ENCODE data around the gene CD209.

CD209 gene

GRCh38 chr19:7703332-7703731, 44.0 kb downstream of the CD209 start:
- no peak for DNase-seq

DNA sequence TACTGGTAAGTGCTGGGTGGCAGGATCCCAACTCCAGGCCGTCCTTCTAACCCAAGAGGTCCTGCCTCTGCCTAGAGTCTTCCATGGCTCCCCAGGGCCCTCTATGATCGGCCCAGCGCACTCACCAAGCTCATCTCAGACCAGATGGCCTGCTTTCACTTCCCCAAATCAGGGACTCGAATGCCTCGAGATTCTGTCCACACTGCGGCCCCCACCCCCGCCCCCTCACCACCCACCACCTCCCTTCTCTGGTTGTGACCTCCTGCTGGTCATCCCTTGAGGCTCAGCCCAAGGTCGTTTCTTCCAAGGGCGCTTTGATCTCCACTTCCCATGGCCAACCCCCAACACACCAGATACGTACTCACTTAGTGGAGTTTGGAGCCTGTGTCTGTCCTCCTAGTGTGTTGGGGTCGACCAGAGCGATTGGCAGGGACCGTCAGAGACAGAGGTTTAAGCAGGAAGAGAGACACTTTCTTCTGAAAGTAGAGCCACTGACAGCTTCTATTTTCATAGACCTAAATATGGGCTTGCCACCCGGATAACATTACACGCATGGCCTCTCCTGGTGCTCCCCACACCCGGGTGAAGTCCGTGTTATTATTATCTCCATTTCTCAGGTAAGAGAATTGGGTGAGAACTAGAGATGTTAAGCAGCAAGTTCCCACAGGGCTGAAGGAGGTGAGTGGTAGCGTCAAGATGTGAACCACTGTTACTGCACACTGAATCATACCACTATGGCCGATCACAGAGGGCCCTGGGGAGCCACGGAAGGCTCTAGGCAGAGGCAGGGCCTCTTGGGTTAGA, 45.5 kb downstream of the CD209 start, which contains the start of gene FCER2:
Gene FCER2, minus strand, starts transcription at position 478 of the 804 bp plus-strand sequence. CDS start 2,371 bp downstream, outside the sequence.
- DNase-seq, result no peak

- no peak for DNase-seq
Measured at GRCh38 chr19:7701049-7701653, 46.2 kb downstream of the CD209 start.

- peak; percentile 70 for DNase-seq
Measured at GRCh38 chr19:7699417-7700401, 47.6 kb downstream of the CD209 start.

DNA sequence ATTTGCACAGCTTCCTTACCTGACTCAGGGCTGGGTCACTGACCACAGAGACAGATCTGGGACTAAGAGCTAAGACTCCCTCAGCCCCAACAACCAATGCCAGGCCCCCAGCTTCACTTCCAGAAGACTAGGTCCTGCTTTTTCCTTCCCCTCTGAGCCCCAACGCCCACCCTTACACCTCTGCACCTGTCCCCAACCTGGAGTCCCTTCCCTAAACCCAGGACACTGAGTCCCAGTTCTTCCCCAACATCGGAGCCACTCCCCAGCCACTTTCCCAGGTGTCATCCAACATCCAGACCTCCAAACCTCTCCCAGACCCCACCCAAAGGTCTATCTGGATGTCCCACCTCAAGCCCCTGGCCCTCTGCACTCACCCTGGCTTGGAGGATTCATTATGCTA, 48.3 kb downstream of the CD209 start:
- DNase-seq, result no peak

DNA sequence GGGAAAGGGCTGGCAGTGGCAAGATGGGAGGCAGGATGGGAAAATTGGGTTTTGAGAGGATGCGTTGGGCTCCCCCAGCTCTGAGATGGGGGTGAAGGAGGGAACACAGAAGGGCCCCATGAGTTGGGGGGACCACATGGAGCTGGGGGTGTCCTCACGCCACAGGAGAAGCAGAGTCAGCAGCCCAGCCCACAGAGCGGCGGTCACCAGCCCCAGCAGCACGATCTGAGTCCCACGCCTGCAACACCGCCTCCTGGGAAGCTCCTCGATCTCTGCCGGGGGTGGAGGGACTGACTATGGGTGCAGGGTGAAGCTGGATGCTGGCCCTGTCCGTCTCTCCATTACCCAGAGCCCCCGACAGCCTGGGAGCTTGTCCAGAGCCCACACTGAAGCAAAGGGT, 48.8 kb downstream of the CD209 start:
- no peak for DNase-seq

DNA sequence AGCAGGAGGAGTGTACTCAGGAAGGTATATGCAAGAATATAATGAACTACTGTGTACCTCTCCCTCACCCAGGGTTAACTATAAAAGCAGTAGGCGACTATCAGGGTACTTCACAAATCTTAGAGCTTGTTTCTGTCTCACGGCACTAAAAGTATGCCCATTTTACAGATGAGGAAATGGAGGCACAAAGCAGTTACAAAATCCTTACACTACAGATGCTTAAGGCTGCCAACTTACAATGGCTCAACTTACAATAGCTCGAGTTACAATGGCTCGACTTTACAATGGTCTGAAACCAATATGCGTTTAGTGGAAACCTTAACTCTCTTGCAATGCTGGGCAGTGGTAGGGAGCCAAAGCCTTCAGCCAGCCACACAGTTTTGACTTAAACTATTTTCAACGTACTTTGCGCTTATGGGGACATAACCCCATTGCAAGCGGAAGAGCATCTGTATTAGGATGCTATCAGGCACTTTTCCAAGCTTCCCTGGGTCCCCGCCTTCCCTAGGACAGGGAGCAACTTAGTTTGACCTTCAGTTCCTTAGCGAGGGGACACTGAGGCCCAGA, 49.5 kb downstream of the CD209 start:
- no peak for DNase-seq

- no peak for DNase-seq
Measured at GRCh38 chr19:7694499-7694898, 52.8 kb downstream of the CD209 start.

DNA sequence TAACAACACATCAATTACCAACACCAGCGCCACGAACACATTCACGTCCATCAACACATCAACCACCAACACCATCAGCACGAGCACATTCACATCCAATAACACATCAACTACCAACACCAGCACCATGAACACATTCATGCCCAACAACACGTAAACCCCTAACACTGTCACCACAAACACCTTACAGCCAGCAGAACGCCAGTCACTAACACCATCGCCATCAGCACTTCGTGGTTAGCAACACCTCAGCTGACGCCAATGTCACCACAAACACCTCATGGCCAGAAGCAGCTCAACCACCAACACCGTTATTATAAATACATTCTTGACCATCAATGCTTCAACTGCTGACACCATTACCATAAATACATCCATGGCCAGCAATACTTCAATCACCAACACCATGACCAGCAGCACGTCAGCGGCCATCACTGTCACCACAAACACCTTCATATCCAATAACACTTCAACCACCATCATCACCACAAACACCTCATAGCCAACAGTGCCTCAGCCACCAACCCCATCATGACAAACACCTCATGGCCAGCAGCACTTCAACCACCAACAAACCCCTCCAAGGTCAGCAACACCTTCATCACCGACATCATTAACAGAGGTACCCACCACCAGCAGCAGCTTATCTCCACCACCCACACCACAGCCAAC, 54.8 kb downstream of the CD209 start:
- DNase-seq, result peak; percentile 34

DNA sequence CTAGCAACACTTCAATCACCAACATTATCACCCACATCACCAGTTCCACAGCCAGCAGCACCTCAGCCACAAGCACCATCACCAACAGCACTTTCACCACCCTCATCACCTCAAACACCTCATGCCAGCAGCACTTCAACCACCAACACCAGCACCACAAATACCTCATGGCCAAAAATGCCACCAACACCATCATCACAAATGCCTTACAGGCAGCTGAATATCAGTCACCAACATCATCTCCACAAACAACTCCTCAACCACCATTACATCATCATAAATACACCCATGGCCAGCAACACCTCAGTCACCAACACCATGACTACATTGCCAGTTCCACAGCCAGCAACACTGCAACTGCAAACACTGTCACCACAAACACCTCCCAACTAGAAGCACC, 55.8 kb downstream of the CD209 start:
- DNase-seq, result peak; percentile 38

DNA sequence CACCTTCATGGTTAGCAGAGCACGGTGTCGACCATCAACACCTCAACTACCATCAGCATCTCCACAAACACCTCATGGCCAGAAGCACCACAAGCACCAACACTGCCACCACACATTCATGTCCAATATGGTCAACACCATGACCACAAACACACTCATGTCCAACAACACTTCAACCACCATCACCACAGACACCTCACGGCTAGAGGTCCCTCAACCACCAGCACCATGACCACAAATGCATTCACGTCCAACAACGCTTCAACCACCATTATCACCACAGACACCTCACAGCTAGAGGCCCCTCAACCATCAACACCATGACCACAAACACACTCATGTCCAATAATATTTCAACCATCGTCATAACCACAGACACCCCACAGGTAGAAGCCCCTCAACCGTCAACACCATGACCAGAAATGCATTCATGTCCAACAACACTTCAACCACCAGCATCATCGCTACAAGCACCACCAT, 56.5 kb downstream of the CD209 start:
- DNase-seq, result no peak

Data from stimulated activated CD4-positive, alpha-beta T cell treated with anti-CD3 and anti-CD28 coated beads, Interleukin-1b, Interleukin-23, amount 100 ng/mL, for 48 hours (primary cell).